GM18951 (cell line): ENCODE results near the gene CST7.

Experiments used
- POLR2A ChIP-seq: IDR thresholded peaks from 4 replicates; pipeline ENCODE4 v1.6.1; 2011; ENCODE audit warnings: mild to moderate bottlenecking; ENCODE audit not compliant: insufficient read length, insufficient read depth; ENCODE audit errors: extremely low read depth
- in situ Hi-C: fragments of 300-500 bp; cut with MboI; formaldehyde crosslinking; loops from one replicate; pipeline ENCODE4 v1.12.0; 2022; ENCODE audit warnings: low sequenced_read_pairs, mixed read lengths, inconsistent platforms; ENCODE audit not compliant: unreplicated experiment

The CST7 gene

GRCh38 chr20:24948939-24949679 lies at the start of gene CST7:
Gene CST7, plus strand, starts transcription at chr20:24949269. Its CDS starts 237 bp downstream, at chr20:24949506.
- TF ChIP-seq POLR2A: no peak
- in situ Hi-C loops: no loop called here

GRCh38 chr20:24906806-24907205 lies 42.3 kb upstream of the CST7 start:
- TF ChIP-seq POLR2A: no peak
- in situ Hi-C loops: no loop called here

DNA sequence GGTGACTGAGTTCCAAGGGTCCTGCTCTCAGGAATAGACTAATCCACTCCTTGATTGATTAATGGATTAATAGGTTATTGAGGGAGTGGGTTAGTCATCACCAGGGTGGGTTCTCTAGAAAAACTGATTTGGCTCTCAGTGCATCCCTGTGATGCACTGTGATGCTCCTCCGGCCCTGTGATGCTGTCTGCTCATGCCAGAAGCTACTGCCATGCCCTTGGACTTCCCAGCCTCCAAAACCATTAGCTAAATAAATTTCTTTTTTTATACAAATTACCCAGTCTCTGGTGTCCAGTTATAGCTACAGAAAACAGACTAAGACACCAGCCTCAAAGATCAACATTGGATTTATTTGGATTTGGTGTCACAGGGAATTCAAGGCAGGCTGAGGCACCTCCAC lies 40.4 kb upstream of the CST7 start:
- in situ Hi-C loops: no loop called here
- no peak for TF ChIP-seq POLR2A

DNA sequence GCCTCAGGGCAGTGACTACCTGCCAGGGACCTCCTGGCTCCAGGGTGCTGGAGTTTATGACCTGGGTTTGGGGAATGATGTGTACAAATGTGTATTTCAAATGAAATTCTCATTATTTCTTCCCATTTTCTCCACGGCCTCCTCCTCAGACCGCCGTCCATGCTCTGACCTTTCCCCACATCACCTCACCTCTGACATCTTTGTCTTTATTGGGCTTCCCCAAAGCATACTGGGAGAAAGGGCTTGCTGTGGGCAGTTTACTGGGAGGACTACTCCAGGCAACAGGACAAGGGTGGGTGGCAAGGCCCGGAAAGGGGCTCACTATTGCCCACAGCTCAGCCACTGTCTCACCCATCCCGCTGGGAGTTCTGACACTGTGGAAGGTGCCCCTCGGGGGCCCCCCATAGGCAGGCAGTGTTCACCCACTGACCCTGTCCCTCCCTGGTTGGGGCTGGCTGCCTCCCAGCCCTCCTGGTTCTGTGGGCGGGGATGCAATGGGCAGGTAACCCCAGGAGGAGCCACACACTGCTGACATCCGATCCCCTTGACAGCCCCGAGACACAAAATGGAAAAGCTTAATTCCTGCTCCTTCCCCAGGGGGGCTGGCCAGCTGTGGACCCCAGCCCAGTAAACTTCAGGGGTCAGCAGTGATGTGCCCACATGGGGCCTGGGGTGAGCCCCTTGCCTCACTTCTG lies 39.8 kb upstream of the CST7 start:
- in situ Hi-C loops: no loop called here
- no peak for TF ChIP-seq POLR2A

- in situ Hi-C loops: loop anchor here (10.0 kb wide), 2 partner anchors 75 to 115 kb away; no protein-coding TSS in a partner anchor
- no peak for TF ChIP-seq POLR2A
These were observed 39.2 kb upstream of the CST7 start for GRCh38 chr20:24909861-24910260.

DNA sequence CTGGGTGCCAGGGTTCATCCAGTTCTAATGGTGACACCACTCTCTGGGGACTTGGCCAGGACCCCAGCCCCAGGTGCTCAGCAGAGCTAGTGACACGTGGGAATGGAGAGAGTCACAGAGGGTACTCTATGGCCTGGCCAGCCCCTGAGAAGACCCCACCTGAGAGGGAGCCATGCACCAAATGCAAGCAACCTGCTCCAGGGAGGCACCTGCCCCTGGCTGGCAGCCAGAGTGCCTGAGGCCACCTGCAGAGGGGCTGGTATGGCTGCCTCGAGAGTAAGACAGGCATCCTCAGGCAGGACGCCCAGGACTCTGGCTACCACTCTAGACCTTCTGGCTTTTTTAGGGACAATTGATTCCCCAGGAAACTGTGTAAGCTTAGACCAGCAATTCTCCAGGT lies 38.6 kb upstream of the CST7 start:
- in situ Hi-C loops: loop anchor here (10.0 kb wide), 2 partner anchors 76 to 116 kb away; no protein-coding TSS in a partner anchor
- no peak for TF ChIP-seq POLR2A

GRCh38 chr20:24911461-24911860 lies 37.6 kb upstream of the CST7 start:
- no peak for TF ChIP-seq POLR2A

GRCh38 chr20:24912397-24913075 lies 36.5 kb upstream of the CST7 start:
- TF ChIP-seq POLR2A: no peak

More at GRCh38 chr20:24911461-24911860, 37.6 kb upstream of the CST7 start:
- in situ Hi-C loops: loop anchor here (10.0 kb wide), 2 partner anchors 77 to 117 kb away; no protein-coding TSS in a partner anchor

GRCh38 chr20:24913076-24913628 lies 35.9 kb upstream of the CST7 start:
- in situ Hi-C loops: loop anchor here (10.0 kb wide), 2 partner anchors 78 to 118 kb away; no protein-coding TSS in a partner anchor
- no peak for TF ChIP-seq POLR2A

More at GRCh38 chr20:24912397-24913075, 36.5 kb upstream of the CST7 start:
- in situ Hi-C loops: loop anchor here (10.0 kb wide), 2 partner anchors 78 to 118 kb away; no protein-coding TSS in a partner anchor

DNA sequence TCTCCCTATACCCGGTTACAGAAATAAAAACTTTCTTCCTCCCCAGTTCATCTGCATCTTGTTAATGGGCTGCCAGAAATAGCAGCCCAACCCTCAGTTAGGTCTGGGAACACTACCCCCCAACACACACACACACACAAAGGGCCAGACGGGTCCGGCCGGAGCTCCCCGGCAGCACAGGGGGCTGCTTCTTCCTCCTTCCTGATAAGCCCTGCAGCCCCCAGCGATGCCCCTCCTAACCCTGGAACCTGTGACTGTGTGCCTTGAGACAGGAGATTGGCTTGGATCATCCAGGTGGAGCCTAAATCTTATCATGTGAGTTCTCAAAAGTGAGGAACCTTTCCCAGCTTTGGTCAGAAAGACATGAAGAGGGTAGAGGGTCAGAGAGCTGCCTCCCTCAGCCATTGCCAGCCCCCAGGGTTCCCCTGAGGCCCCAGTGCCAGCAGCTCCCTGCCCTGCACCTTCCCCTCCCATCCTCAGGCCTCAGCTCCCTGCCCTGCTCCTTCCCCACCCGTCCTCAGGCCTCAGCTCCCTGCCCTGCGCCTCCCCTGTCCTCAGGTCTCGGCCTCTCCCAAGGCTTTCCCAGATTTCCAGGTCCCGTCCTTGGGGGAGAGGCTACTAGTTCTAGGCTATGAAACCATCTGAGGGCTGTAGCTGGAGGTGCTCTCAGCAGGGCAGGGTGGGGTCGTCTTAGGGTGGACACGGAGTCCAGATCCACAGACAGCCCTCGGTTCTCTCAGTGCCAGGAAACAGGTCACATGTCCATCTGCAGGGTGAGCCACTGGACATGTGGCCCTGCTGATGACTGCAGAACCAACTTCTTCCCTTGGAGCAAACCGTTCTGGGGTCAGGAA lies 34.5 kb upstream of the CST7 start:
- no peak for TF ChIP-seq POLR2A
- in situ Hi-C loops: loop anchor here (10.0 kb wide), 2 partner anchors 80 to 120 kb away; no protein-coding TSS in a partner anchor

GRCh38 chr20:24915440-24915839 lies 33.6 kb upstream of the CST7 start:
- in situ Hi-C loops: loop anchor here (10.0 kb wide), 2 partner anchors 81 to 121 kb away; no protein-coding TSS in a partner anchor
- TF ChIP-seq POLR2A: no peak

DNA sequence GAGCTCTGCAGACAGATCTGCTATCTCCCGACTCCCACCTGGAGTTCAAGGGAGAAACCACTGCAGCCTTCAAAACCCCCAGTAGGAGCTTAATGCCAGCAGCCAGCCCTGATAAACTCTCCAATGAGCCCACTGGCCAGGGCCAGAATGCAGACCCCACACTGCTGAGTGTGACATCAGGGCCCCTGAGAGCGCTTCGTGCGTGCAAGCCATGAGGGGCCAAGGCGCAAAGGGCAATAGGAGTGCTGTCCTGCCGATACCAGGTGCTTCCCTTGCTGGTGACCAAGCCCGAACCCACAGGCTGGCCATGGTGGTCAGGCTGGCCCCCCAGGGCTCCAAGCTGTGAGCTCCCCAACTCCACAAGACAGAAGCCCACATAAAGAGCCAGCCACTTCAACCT lies 33.2 kb upstream of the CST7 start:
- in situ Hi-C loops: loop anchor here (10.0 kb wide), 2 partner anchors 81 to 121 kb away; no protein-coding TSS in a partner anchor
- TF ChIP-seq POLR2A: no peak
